ENCODE data around the gene CFAP90.

- no peak for TF ChIP-seq REST (IDR thresholded peaks at IDR 0.05; ENCODE audit: insufficient read depth in 1 of 2, low read depth in 2 of 2, low read length in 2 of 2)
- TF ChIP-seq TAF1 (IDR thresholded peaks at IDR 0.05; ENCODE audit: borderline replicate concordance, insufficient read depth, low read length), result no peak
- TF ChIP-seq POLR2AphosphoS5 (IDR thresholded peaks at IDR 0.05; ENCODE audit: low read depth, low read length), result no peak
These were observed 38.0 kb upstream of the CFAP90 start for GRCh38 chr5:7888901-7889300.

Measured in PFSK-1 (cell line).